Activated naive CD4-positive, alpha-beta T cell treated with Interleukin-2 at 50 U/mL for 16 hours (primary cell): ENCODE results near the gene NPPC.
"Not testable (repeated sequence)": the region's sequence is repeated elsewhere in the genome, so short reads cannot be mapped to it uniquely, and the experiment has no call there.

Source experiments
- DNase-seq: peaks from one replicate; pipeline ENCODE4 v3.0.0-alpha.2; 2020

The NPPC gene

GRCh38 chr2:231919341-231920035, 6.7 kb downstream of the NPPC start:
- no peak for DNase-seq

- no peak for DNase-seq
Measured at GRCh38 chr2:231918501-231919330, 7.5 kb downstream of the NPPC start.

- no peak for DNase-seq
Measured at GRCh38 chr2:231917280-231918066, 8.7 kb downstream of the NPPC start.

- DNase-seq = no peak
Measured at GRCh38 chr2:231914077-231914690, 12.0 kb downstream of the NPPC start.

DNA sequence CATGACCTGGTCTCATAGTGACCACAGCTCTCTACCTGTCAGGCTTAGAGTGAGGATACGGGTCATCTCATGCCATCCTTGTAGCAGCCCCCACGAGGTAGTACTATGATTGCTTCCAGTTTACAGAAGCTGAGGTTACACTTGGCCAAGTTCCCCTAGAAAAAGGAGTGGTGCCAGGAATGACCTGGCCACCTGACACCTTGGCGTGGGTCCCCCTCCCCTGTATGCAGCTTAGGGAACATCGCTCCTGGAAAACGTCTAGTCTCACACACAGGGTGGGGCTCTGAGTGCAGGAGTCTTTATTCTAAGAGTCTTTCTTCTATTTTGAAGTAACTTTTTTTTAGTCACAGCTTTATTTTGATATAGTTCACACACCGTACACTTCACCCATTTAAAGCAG, 14.8 kb downstream of the NPPC start:
- DNase-seq = no peak

DNA sequence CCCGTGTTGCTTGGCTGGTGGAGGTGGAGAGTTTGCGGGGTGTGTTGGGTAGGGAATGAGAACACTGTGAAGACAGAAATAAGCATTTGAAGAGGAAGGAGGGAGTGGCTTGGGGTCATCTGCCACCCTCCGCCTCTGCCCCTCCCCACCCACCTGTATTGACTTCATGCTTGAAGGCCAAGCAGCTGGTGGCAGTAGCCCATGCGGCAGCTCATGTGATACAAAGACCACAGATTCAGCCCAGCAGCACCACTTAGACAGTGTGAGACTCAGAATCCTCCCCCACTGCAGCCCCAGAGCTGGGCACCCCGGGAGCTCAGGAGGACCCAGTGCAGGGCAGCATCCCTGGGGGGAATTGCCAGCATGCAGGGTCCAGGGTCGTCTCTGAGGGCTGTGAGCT, 15.4 kb downstream of the NPPC start:
- no peak for DNase-seq

GRCh38 chr2:231910161-231910560, 16.0 kb downstream of the NPPC start:
- DNase-seq = not testable (repeated sequence)

DNA sequence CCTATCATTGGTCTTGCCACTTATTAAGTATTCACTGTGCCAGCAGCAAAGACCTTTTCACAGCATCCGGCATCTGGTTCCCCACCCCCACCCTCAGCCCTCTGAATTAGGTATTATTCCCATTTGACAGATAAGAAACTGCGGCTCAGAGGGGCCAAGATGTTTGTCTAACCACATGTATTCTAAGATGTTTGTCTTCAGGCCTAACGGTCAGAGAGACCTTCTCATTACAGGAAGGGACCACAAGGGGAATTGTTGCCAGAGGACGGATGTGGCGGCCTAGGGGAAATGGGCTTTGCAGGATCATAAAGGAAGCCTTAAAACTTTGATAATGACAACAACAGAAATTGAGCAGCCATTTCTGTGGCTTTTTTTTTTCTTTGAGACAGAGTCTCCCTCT, 16.6 kb downstream of the NPPC start:
- DNase-seq = no peak

- no peak for DNase-seq
Measured at GRCh38 chr2:231908584-231908983, 17.6 kb downstream of the NPPC start.

- DNase-seq = no peak
Measured at GRCh38 chr2:231907765-231908164, 18.4 kb downstream of the NPPC start.

DNA sequence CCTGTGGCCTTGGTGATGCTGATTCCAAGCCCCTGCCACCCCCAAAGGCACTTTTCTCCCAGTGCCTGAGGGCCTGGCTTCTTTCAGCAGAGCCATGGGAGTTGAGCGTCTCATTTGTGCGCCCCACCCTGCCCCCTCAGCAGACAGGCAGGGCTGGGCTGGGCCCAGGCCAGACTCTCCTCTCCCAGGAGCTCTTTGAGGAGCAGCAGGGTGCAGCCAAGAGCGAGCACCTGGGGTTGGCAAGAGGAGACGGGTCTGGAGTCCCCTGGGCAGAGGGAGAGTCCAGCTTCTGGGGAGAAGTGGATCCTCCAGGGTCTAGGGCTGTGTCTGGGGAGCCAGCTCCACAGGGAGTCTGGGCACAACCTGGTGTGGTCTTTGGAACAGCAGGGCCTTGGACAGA, 21.2 kb downstream of the NPPC start:
- DNase-seq = no peak

DNA sequence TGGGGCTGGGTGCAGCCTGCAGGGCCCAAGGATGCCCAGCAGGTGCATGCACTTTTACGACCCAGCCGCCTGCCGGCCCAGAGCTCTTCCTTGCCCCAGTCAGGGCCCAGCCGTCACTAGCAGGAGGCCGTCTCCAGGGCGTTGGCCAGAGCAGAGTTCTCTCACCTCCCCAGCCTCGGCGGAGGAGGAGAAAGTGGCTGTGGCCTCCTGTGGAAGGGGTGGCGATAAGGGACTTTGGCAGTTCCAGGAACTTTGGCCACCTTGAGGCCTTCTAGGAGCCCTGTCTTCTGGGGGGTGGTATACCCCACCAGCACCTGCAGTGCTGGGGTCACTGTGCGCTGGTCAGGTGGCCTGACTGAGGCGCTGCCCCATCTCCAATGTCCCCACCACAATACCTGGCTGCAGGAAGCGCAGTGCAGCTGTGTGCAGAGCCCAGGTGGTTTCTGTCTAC, 22.0 kb downstream of the NPPC start:
- no peak for DNase-seq

- no peak for DNase-seq
Measured at GRCh38 chr2:231902598-231902997, 23.6 kb downstream of the NPPC start.

- no peak for DNase-seq
Measured at GRCh38 chr2:231900972-231901371, 25.2 kb downstream of the NPPC start.

DNA sequence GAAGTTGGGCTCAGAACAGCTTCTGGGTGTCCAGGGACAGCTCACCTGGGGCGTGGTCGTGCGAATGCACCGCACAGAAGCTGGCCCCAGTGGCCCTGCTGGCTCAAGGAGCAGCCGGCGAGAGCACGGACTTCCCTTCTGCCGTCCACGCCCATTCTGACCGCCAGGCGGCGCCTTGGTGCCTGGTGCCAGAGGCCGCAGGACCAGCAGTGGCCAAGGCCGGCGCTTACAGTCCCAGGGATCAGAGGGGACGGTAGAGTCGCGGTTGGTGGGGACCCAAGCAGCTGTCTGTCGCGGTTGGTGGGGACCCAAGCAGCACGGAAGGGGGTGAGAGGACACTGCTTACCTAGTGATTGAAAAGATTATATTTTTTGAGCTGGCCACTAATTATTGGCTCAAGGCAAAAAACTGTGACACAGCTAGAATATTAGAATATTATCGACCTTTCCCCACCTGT, 25.7 kb downstream of the NPPC start:
- DNase-seq = peak; percentile 58

DNA sequence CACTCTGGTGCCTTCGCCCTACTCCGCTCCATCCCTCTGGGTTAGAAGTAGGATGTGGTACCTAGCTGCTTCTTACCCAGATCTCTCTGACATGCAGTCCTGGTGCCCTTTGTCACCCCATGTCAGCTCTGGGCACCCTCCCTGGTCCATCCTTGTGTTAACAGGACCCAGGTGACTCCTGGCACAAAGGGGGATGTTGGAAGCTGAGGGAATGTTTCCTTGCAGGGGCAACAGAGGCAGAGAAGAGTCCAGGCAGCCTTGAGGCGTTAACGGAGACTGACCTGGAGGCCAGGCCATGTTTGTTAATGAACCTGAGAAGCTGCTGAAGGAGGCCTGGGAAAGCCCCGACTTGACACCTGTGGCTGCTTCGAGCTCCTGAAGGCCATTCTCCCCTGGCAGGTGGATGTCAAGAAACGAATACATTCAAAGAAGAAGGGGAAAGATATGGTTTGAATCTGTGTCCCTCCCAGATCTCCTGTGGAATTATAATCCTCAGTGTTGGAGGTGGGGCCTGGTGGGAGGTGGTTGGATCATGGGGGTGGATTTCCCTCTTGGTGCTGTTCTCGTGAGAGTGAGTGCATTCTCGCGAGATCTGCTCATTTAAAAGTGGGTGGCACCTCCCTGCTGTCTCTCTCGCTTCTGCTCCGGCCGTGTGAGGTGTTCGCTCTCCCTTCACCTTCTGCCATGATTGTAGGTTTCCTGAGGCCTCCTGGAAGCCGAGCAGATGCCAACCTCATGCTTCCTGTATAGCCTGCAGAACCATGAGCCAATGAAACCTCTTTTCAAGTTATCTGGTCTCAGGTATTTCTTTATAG, 31.4 kb downstream of the NPPC start:
- DNase-seq = no peak

- DNase-seq = no peak
Measured at GRCh38 chr2:231891514-231891905, 34.7 kb downstream of the NPPC start.

GRCh38 chr2:231890896-231891513, 35.2 kb downstream of the NPPC start:
- no peak for DNase-seq

GRCh38 chr2:231887756-231888155, 38.4 kb downstream of the NPPC start:
- DNase-seq = no peak

GRCh38 chr2:231886071-231886681, 40.0 kb downstream of the NPPC start:
- DNase-seq = no peak
